ENCODE data around the gene SIPA1L3.

SIPA1L3 gene

GRCh38 chr19:37966662-37967231 is 59.7 kb downstream of the SIPA1L3 start:
- Histone ChIP-seq H3K9me3 (ENCODE audit: severe bottlenecking) (no peaks in the 10 kb centered on the region), H3K36me3 (no peaks in the 10 kb centered on the region; the same call in 1 of the 2 replicates), H3K4me3 (ENCODE audit: low read depth, low read length) (no peak overlapping the region), H3K27me3 (ENCODE audit: insufficient read depth, low read depth, severe bottlenecking) (no peaks in the 10 kb centered on the region), H3K27ac (peak overlapping the region; percentile 40)
- no peak for TF ChIP-seq CTCF (IDR thresholded peaks at IDR 0.05; ENCODE audit: low read depth, low read length)
- DNase-seq = no peak

- Histone ChIP-seq H3K36me3 (no peaks in the 10 kb centered on the region; the same call in 1 of the 2 replicates), H3K4me3 (ENCODE audit: low read depth, low read length) (no peak overlapping the region), H3K9me3 (ENCODE audit: severe bottlenecking) (no peaks in the 10 kb centered on the region), H3K27ac (no peak overlapping the region), H3K27me3 (ENCODE audit: insufficient read depth, low read depth, severe bottlenecking) (no peaks in the 10 kb centered on the region)
- TF ChIP-seq CTCF (IDR thresholded peaks at IDR 0.05; ENCODE audit: low read depth, low read length) = no peak
- DNase-seq = no peak
Observed at GRCh38 chr19:37969695-37970094, 62.7 kb downstream of the SIPA1L3 start.

- Histone ChIP-seq H3K4me3 (ENCODE audit: low read depth, low read length) (no peak overlapping the region), H3K9me3 (ENCODE audit: severe bottlenecking) (no peaks in the 10 kb centered on the region), H3K27me3 (ENCODE audit: insufficient read depth, low read depth, severe bottlenecking) (no peaks in the 10 kb centered on the region), H3K27ac (no peak overlapping the region), H3K36me3 (no peaks in the 10 kb centered on the region; the same call in 1 of the 2 replicates)
- no peak for TF ChIP-seq CTCF (IDR thresholded peaks at IDR 0.05; ENCODE audit: low read depth, low read length)
- no peak for DNase-seq
Observed at GRCh38 chr19:37970699-37971098, 63.7 kb downstream of the SIPA1L3 start.

GRCh38 chr19:37972803-37973202 is 65.8 kb downstream of the SIPA1L3 start:
- DNase-seq = no peak
- H3K36me3 ChIP-seq = no peaks in the 10 kb centered on the region; the same call in 1 of the 2 replicates
- H3K4me3 ChIP-seq (ENCODE audit: low read depth, low read length) = no peak overlapping the region
- no peaks in the 10 kb centered on the region for H3K27me3 ChIP-seq (ENCODE audit: insufficient read depth, low read depth, severe bottlenecking)
- TF ChIP-seq CTCF (IDR thresholded peaks at IDR 0.05; ENCODE audit: low read depth, low read length) = no peak
- no peak overlapping the region for H3K27ac ChIP-seq
- H3K9me3 ChIP-seq (ENCODE audit: severe bottlenecking) = no peaks in the 10 kb centered on the region

GRCh38 chr19:37973666-37974065 is 66.7 kb downstream of the SIPA1L3 start:
- Histone ChIP-seq H3K27me3 (ENCODE audit: insufficient read depth, low read depth, severe bottlenecking) (no peaks in the 10 kb centered on the region), H3K36me3 (no peaks in the 10 kb centered on the region; the same call in 1 of the 2 replicates), H3K27ac (no peak overlapping the region), H3K9me3 (ENCODE audit: severe bottlenecking) (no peaks in the 10 kb centered on the region), H3K4me3 (ENCODE audit: low read depth, low read length) (no peak overlapping the region)
- TF ChIP-seq CTCF (IDR thresholded peaks at IDR 0.05; ENCODE audit: low read depth, low read length) = no peak
- no peak for DNase-seq

GRCh38 chr19:37975071-37975470 is 68.1 kb downstream of the SIPA1L3 start:
- Histone ChIP-seq H3K4me3 (ENCODE audit: low read depth, low read length) (no peak overlapping the region), H3K36me3 (no peaks in the 10 kb centered on the region), H3K9me3 (ENCODE audit: severe bottlenecking) (no peaks in the 10 kb centered on the region), H3K27me3 (ENCODE audit: insufficient read depth, low read depth, severe bottlenecking) (no peaks in the 10 kb centered on the region), H3K27ac (no peak overlapping the region)
- no peak for DNase-seq
- TF ChIP-seq CTCF (IDR thresholded peaks at IDR 0.05; ENCODE audit: low read depth, low read length) = no peak
